B cell (primary cell): ENCODE measurements around the gene ITGB2.

Experiments
- EZH2 ChIP-seq: IDR thresholded peaks from 2 replicates; pipeline ENCODE4 v1.6.1; 2012; ENCODE audit warnings: borderline replicate concordance, low read depth, mild to moderate bottlenecking, moderate library complexity, low read length; ENCODE audit not compliant: insufficient read depth, poor library complexity, severe bottlenecking
- TF ChIP-seq, protein P1 (sequence below): fragments of 200-600 bp; IDR thresholded peaks from one replicate; pipeline ENCODE4 v1.8.0; 2022; ENCODE audit warnings: antibody characterized with exemption, mild to moderate bottlenecking

DNA sequence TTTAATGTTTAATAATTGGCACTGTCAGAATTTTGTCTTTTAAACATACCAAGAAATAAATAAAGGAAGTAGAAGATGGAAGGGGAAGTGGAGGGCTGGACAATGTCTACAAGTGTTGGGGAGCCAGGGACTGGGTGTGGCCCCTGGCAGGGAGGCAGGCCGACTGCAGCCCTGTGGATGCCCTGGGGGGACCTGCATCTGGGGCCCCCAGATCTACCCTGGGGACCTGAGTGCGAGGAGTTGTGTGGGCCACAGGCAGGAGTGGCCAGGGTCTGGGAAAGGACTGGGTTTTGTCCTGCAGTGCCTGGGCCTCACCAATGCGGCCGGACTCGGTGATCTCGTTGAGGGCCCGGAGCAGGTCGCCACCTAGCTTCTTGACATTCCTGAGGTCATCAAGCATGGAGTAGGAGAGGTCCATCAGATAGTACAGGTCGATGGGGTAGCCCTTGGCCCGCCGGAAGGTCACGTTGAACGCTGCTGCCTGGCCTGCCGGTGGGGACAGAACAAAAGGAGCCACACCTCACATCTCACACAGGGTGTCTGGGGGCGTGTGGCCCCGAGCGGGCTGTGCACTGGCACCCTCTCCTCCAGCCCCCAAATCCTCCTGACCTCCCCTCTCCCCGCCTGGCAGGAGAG lies 17.5 kb downstream of the ITGB2 start:
- TF ChIP-seq, protein P1, sequence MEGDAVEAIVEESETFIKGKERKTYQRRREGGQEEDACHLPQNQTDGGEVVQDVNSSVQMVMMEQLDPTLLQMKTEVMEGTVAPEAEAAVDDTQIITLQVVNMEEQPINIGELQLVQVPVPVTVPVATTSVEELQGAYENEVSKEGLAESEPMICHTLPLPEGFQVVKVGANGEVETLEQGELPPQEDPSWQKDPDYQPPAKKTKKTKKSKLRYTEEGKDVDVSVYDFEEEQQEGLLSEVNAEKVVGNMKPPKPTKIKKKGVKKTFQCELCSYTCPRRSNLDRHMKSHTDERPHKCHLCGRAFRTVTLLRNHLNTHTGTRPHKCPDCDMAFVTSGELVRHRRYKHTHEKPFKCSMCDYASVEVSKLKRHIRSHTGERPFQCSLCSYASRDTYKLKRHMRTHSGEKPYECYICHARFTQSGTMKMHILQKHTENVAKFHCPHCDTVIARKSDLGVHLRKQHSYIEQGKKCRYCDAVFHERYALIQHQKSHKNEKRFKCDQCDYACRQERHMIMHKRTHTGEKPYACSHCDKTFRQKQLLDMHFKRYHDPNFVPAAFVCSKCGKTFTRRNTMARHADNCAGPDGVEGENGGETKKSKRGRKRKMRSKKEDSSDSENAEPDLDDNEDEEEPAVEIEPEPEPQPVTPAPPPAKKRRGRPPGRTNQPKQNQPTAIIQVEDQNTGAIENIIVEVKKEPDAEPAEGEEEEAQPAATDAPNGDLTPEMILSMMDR = no peak
- no peak for TF ChIP-seq EZH2
